H9 (cell line): ENCODE results near the gene MAPK8IP2. TPM values are rescaled to one million over a fixed set of nuclear protein-coding genes. Genes with fewer than 3 reads are reported as not detected.

Source experiments
- DNase-seq: peaks from one replicate; pipeline ENCODE4 v3.0.0-alpha.2; 2017
- H2AFZ ChIP-seq: one replicate; pipeline ENCODE4 v1.6.1; 2013; ENCODE audit warnings: mild to moderate bottlenecking, low read length, control low read depth, moderate library complexity
- H2AK5ac ChIP-seq: 2 replicates; pipeline ENCODE4 v1.6.1; 2013; ENCODE audit warnings: low read length, control low read depth, mixed read lengths; ENCODE audit not compliant: insufficient read length
- H2BK120ac ChIP-seq: one replicate; pipeline ENCODE4 v1.6.1; 2013; ENCODE audit warnings: low read depth, mild to moderate bottlenecking, low read length, control low read depth, inconsistent platforms; ENCODE audit not compliant: poor library complexity, severe bottlenecking
- H2BK12ac ChIP-seq: 2 replicates; pipeline ENCODE4 v1.6.1; 2013; ENCODE audit warnings: low read length, control low read depth, mixed read lengths, low read depth; ENCODE audit not compliant: insufficient read length
- H2BK15ac ChIP-seq: 2 replicates; pipeline ENCODE4 v1.6.1; 2013; ENCODE audit warnings: low read depth, low read length, control low read depth
- H2BK20ac ChIP-seq: one replicate; pipeline ENCODE4 v1.6.1; 2013; ENCODE audit warnings: low read depth, mild to moderate bottlenecking, low read length, control low read depth, inconsistent platforms; ENCODE audit not compliant: poor library complexity, severe bottlenecking
- H2BK5ac ChIP-seq: 2 replicates; pipeline ENCODE4 v1.6.1; 2013; ENCODE audit warnings: low read length, control low read depth, mixed read lengths; ENCODE audit not compliant: insufficient read length
- H3K14ac ChIP-seq: 2 replicates; pipeline ENCODE4 v1.6.1; 2013; ENCODE audit warnings: low read length, control low read depth; ENCODE audit not compliant: insufficient read depth
- H3K18ac ChIP-seq: 2 replicates; pipeline ENCODE4 v1.6.1; 2013; ENCODE audit warnings: low read depth, mild to moderate bottlenecking, mixed read lengths, low read length, control low read depth; ENCODE audit not compliant: insufficient read length
- H3K23ac ChIP-seq: 2 replicates; pipeline ENCODE4 v1.6.1; 2013; ENCODE audit warnings: low read length, control low read depth, mixed read lengths, low read depth; ENCODE audit not compliant: insufficient read length
- H3K23me2 ChIP-seq: 2 replicates; pipeline ENCODE4 v1.6.1; 2013; ENCODE audit warnings: low read depth, mild to moderate bottlenecking, mixed read lengths, low read length, control low read depth; ENCODE audit not compliant: insufficient read length, poor library complexity, severe bottlenecking
- H3K27ac ChIP-seq: 2 replicates; pipeline ENCODE4 v1.5.1; 2013; ENCODE audit warnings: low read length, control low read depth, mixed read lengths, low read depth; ENCODE audit not compliant: insufficient read length
- H3K27me3 ChIP-seq: 2 replicates; pipeline ENCODE4 v1.6.1; 2013; ENCODE audit warnings: low read length, control low read depth, inconsistent platforms; ENCODE audit not compliant: insufficient read depth
- H3K4ac ChIP-seq: 2 replicates; pipeline ENCODE4 v1.6.1; 2013; ENCODE audit warnings: low read depth, mild to moderate bottlenecking, control low read depth, inconsistent platforms, low read length, moderate library complexity
- H3K4me1 ChIP-seq: 2 replicates; pipeline ENCODE4 v1.6.1; 2013; ENCODE audit warnings: low read length, control low read depth, inconsistent platforms; ENCODE audit not compliant: insufficient read depth
- H3K4me2 ChIP-seq: 2 replicates; pipeline ENCODE4 v1.6.1; 2013; ENCODE audit warnings: low read length, control low read depth, mixed read lengths; ENCODE audit not compliant: insufficient read length, insufficient read depth
- H3K56ac ChIP-seq: 2 replicates; pipeline ENCODE4 v1.6.1; 2013; ENCODE audit warnings: low read depth, mild to moderate bottlenecking, mixed read lengths, low read length, control low read depth; ENCODE audit not compliant: insufficient read length
- H3K79me1 ChIP-seq: 2 replicates; pipeline ENCODE4 v1.6.1; 2013; ENCODE audit warnings: low read depth, mild to moderate bottlenecking, moderate library complexity, low read length, control low read depth, inconsistent platforms; ENCODE audit not compliant: insufficient read depth, poor library complexity, severe bottlenecking
- H3K79me2 ChIP-seq: 2 replicates; pipeline ENCODE4 v1.6.1; 2013; ENCODE audit warnings: low read length, control low read depth, inconsistent platforms; ENCODE audit not compliant: insufficient read depth
- H3K9ac ChIP-seq: 2 replicates; pipeline ENCODE4 v1.6.1; 2013; ENCODE audit warnings: low read length, control low read depth, mixed read lengths; ENCODE audit not compliant: insufficient read length; ENCODE audit errors: extremely low read depth
- H3K9me3 ChIP-seq: one replicate; pipeline ENCODE4 v1.6.1; 2013; ENCODE audit warnings: low read depth, low read length, inconsistent platforms; ENCODE audit not compliant: control insufficient read depth
- H3T11ph ChIP-seq: one replicate; pipeline ENCODE4 v1.6.1; 2013; ENCODE audit warnings: mild to moderate bottlenecking, low read length, control low read depth, inconsistent platforms
- H4K20me1 ChIP-seq: one replicate; pipeline ENCODE4 v1.6.1; 2013; ENCODE audit not compliant: control insufficient read depth, insufficient read length, insufficient read depth
- H4K5ac ChIP-seq: 2 replicates; pipeline ENCODE4 v1.6.1; 2013; ENCODE audit warnings: low read depth, mild to moderate bottlenecking, mixed read lengths, low read length, control low read depth; ENCODE audit not compliant: insufficient read length
- H4K8ac ChIP-seq: replicated peaks from 2 replicates; pipeline ENCODE4 v1.6.1; 2013; ENCODE audit warnings: low read length, control low read depth, mixed read lengths, low read depth; ENCODE audit not compliant: insufficient read length
- H4K91ac ChIP-seq: 2 replicates; pipeline ENCODE4 v1.6.1; 2013; ENCODE audit warnings: low read depth, mild to moderate bottlenecking, moderate library complexity, mixed read lengths, low read length, control low read depth; ENCODE audit not compliant: insufficient read length
- H3K27ac Mint-ChIP-seq, 3 experiments: 2 replicates in 2 of 3; 3 replicates in 1 of 3; pipeline ENCODE4 v1.8.0; 2020 to 2021; ENCODE audit warnings: mixed read lengths in 3 of 3, mild to moderate bottlenecking in 1 of 3, moderate library complexity in 1 of 3
- H3K27me3 Mint-ChIP-seq: 2 replicates; pipeline ENCODE4 v1.8.0; 2021; ENCODE audit warnings: low read depth, mild to moderate bottlenecking, moderate library complexity, mixed read lengths
- H3K36me3 Mint-ChIP-seq, 3 experiments: 2 replicates in 2 of 3; 3 replicates in 1 of 3; pipeline ENCODE4 v1.8.0; 2020 to 2021; ENCODE audit warnings: low read depth in 3 of 3, mixed read lengths in 3 of 3; ENCODE audit not compliant: insufficient read depth in 1 of 3
- H3K4me1 Mint-ChIP-seq, 2 experiments: 2 replicates each; pipeline ENCODE4 v1.8.0; 2020; ENCODE audit warnings: mixed read lengths in 2 of 2
- H3K4me3 Mint-ChIP-seq, 2 experiments: 2 replicates in 1 of 2; 3 replicates in 1 of 2; pipeline ENCODE4 v1.8.0; 2020 to 2021; ENCODE audit warnings: mild to moderate bottlenecking in 2 of 2, mixed read lengths in 2 of 2, moderate library complexity in 1 of 2
- H3K9me3 Mint-ChIP-seq, 2 experiments: 2 replicates in 1 of 2; 3 replicates in 1 of 2; pipeline ENCODE4 v1.8.0; 2020; ENCODE audit warnings: mild to moderate bottlenecking in 2 of 2, mixed read lengths in 2 of 2, moderate library complexity in 1 of 2
- WGBS: extraction: QIAGEN DNeasy Blood & Tissue Kit; methylation state at CpG from one replicate; pipeline ENCODE4 v1.1.7; 2013; ENCODE audit warnings: missing lambda C conversion rate, low lambda C conversion rate, mixed read lengths; ENCODE audit not compliant: insufficient read length; ENCODE audit errors: extremely low coverage; 5-methylcytosine and 5-hydroxymethylcytosine counted together
- total RNA-seq: library from RNA; stranded (reverse); gene quantifications from 2 replicates; pipeline ENCODE4 v1.2.1, GENCODE V29; 2021
- TF ChIP-seq, protein P1 (sequence below): fragments of 200-600 bp; sonication (generic); conservative IDR thresholded peaks from 3 replicates; pipeline ENCODE4 v1.8.0; 2021; ENCODE audit warnings: antibody characterized with exemption, mild to moderate bottlenecking

MAPK8IP2 gene
- total RNA-seq, 1 experiment from 2014 or later = 5.7 TPM

DNA sequence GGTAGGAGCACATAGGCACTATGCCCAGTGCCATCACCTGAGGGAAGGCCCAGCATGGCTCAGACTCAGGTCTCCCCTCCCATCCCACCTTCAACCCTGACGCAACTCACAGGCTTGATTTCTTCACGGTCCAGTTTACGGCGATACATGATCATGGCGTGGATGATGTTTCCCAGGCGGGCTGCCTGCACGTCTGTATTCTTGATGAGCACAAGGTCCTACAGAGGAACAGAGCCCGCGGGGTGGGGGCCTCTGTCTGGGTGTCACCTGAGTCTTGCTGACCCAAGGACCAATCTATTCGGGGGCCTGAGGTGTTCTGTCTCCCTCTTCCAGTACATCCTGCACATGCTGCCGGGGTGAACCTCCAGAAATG is 26.2 kb upstream of the MAPK8IP2 start:
- no peak overlapping the region for H4K8ac ChIP-seq
- no peak overlapping the region for H2BK12ac ChIP-seq
- no peaks in the 10 kb centered on the region for H3K9me3 Mint-ChIP-seq
- no peaks in the 10 kb centered on the region for H3K23me2 ChIP-seq
- H4K20me1 ChIP-seq = no peaks in the 10 kb centered on the region
- WGBS = no CpG with 5 or more reads among the region's 11 CpGs
- no peak overlapping the region for H4K91ac ChIP-seq
- H2BK15ac ChIP-seq = no peak overlapping the region
- H3K23ac ChIP-seq = no peak overlapping the region
- H2BK20ac ChIP-seq = no peak overlapping the region
- H3K79me2 ChIP-seq = no peaks in the 10 kb centered on the region
- no peak overlapping the region for H3K27ac ChIP-seq
- TF ChIP-seq, protein P1, sequence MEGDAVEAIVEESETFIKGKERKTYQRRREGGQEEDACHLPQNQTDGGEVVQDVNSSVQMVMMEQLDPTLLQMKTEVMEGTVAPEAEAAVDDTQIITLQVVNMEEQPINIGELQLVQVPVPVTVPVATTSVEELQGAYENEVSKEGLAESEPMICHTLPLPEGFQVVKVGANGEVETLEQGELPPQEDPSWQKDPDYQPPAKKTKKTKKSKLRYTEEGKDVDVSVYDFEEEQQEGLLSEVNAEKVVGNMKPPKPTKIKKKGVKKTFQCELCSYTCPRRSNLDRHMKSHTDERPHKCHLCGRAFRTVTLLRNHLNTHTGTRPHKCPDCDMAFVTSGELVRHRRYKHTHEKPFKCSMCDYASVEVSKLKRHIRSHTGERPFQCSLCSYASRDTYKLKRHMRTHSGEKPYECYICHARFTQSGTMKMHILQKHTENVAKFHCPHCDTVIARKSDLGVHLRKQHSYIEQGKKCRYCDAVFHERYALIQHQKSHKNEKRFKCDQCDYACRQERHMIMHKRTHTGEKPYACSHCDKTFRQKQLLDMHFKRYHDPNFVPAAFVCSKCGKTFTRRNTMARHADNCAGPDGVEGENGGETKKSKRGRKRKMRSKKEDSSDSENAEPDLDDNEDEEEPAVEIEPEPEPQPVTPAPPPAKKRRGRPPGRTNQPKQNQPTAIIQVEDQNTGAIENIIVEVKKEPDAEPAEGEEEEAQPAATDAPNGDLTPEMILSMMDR = no peak
- H3K4me1 ChIP-seq = no peaks in the 10 kb centered on the region
- peaks cover 11 to 75% (median 68%) of the 10 kb centered on the region in 3 experiments for H3K36me3 Mint-ChIP-seq
- H2BK120ac ChIP-seq = no peak overlapping the region
- no peak overlapping the region for H3K27ac Mint-ChIP-seq
- no peaks in the 10 kb centered on the region for H3K9me3 ChIP-seq
- H3K27me3 Mint-ChIP-seq = no peaks in the 10 kb centered on the region; the same call in 1 of the 2 replicates
- H3K4ac ChIP-seq = no peak overlapping the region
- H2BK5ac ChIP-seq = no peak overlapping the region
- no peak overlapping the region for H3K4me3 Mint-ChIP-seq
- H3K4me1 Mint-ChIP-seq = no peaks in the 10 kb centered on the region
- no peak for DNase-seq
- no peak overlapping the region for H2AK5ac ChIP-seq
- no peak overlapping the region for H2AFZ ChIP-seq
- H3K56ac ChIP-seq = no peak overlapping the region
- H4K5ac ChIP-seq = no peak overlapping the region
- no peak overlapping the region for H3T11ph ChIP-seq
- no peak overlapping the region for H3K18ac ChIP-seq
- no peaks in the 10 kb centered on the region for H3K79me1 ChIP-seq
- no peak overlapping the region for H3K14ac ChIP-seq
- H3K27me3 ChIP-seq = no peaks in the 10 kb centered on the region
- no peak overlapping the region for H3K9ac ChIP-seq
- no peak overlapping the region for H3K4me2 ChIP-seq
